ENCODE results near the gene KATNAL1. TPM values are rescaled to one million over a fixed set of nuclear protein-coding genes. Genes with fewer than 3 reads are reported as not detected.

Gene KATNAL1
- polyA plus RNA-seq, 3 donors, result 0.49 to 1.2 (median 1.0) TPM

- Mint-ChIP-seq H3K4me3 (no peak overlapping the region), H3K9me3 (no peaks in the 10 kb centered on the region), H3K36me3 (peaks cover 0 to 2% of the 10 kb centered on the region in 2 donors), H3K4me1 (peaks cover 6% of the 10 kb centered on the region), H3K27me3 (ENCODE audit: low read depth in 3 of 3) (peaks cover 0 to 3% (median 0%) of the 10 kb centered on the region in 3 donors), H3K27ac (no peak overlapping the region)
- Histone ChIP-seq H3K4me3 (replicated peaks in 1 of 3; ENCODE audit: low read depth in 2 of 3, low read length in 3 of 3) (no peak overlapping the region), H3K27me3 (ENCODE audit: control insufficient read depth in 2 of 2, insufficient read depth in 2 of 2, low read length in 2 of 2) (no peaks in the 10 kb centered on the region), H3K27ac (ENCODE audit: low read depth in 1 of 2, low read length in 2 of 2) (no peak overlapping the region), H3K36me3 (replicated peaks in 1 of 2; ENCODE audit: control insufficient read depth in 1 of 2, insufficient read depth in 2 of 2, low read length in 2 of 2) (no peaks in the 10 kb centered on the region), H3K79me2 (ENCODE audit: insufficient read depth, low read length) (no peaks in the 10 kb centered on the region), H3K4me1 (ENCODE audit: control insufficient read depth in 1 of 2, insufficient read depth in 2 of 2, low read length in 2 of 2) (peaks cover 10 to 17% of the 10 kb centered on the region in 2 donors), H3K4me2 (replicated peaks; ENCODE audit: extremely low read depth, low read length, poor library complexity, severe bottlenecking) (no peak overlapping the region), H3K9me3 (replicated peaks in 1 of 2; ENCODE audit: control insufficient read depth in 1 of 2, insufficient read depth in 1 of 2, low read length in 2 of 2) (no peaks in the 10 kb centered on the region), H4K20me1 (ENCODE audit: insufficient read depth, low read length) (no peaks in the 10 kb centered on the region), H3K9ac (ENCODE audit: insufficient read depth, low read length, poor library complexity, severe bottlenecking) (no peak overlapping the region), H2AFZ (ENCODE audit: insufficient read depth, low read depth, low read length, poor library complexity, severe bottlenecking) (no peak overlapping the region)
- DNase-seq, result no peak
- no CpG with 5 or more reads among the region's 4 CpGs for WGBS (ENCODE audit: insufficient coverage)
- TF ChIP-seq, protein P1, sequence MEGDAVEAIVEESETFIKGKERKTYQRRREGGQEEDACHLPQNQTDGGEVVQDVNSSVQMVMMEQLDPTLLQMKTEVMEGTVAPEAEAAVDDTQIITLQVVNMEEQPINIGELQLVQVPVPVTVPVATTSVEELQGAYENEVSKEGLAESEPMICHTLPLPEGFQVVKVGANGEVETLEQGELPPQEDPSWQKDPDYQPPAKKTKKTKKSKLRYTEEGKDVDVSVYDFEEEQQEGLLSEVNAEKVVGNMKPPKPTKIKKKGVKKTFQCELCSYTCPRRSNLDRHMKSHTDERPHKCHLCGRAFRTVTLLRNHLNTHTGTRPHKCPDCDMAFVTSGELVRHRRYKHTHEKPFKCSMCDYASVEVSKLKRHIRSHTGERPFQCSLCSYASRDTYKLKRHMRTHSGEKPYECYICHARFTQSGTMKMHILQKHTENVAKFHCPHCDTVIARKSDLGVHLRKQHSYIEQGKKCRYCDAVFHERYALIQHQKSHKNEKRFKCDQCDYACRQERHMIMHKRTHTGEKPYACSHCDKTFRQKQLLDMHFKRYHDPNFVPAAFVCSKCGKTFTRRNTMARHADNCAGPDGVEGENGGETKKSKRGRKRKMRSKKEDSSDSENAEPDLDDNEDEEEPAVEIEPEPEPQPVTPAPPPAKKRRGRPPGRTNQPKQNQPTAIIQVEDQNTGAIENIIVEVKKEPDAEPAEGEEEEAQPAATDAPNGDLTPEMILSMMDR (IDR thresholded peaks at IDR 0.05), result no peak
- intact Hi-C loops (cut with micrococcal nuclease), result no loop called here
These were observed 11.8 kb upstream of the KATNAL1 start for GRCh38 chr13:30319130-30319529.

DNA sequence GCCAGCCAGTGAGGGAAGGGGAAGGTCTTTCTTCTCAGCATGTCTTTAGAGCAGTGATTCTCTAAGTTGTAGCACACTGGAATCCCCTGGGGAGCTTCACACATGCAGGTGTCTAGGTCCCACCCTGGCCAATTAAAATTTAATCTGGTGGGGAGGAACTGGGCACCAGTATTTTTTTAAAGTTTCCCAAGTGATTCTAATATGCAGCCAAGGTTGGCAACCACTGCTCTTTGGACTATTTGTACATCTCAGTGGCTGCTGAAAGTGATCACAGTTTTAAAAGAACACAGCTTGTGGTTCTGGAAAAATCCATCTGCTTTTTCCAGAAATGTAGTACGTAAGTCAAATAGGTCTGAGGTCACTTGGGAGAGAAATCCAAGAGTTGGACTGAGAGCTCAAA lies 10.7 kb upstream of the KATNAL1 start:
- Mint-ChIP-seq H3K9me3 (no peaks in the 10 kb centered on the region), H3K4me1 (no peaks in the 10 kb centered on the region), H3K27ac (no peak overlapping the region), H3K27me3 (ENCODE audit: low read depth in 3 of 3) (peaks cover 0 to 3% (median 0%) of the 10 kb centered on the region in 3 donors), H3K36me3 (peaks cover 0 to 2% of the 10 kb centered on the region in 2 donors), H3K4me3 (no peak overlapping the region)
- no peak overlapping the region for H3K4me3 ChIP-seq (replicated peaks in 1 of 3; ENCODE audit: low read depth in 2 of 3, low read length in 3 of 3)
- DNase-seq, result no peak
- H3K79me2 ChIP-seq (ENCODE audit: insufficient read depth, low read length), result no peaks in the 10 kb centered on the region
- H3K27me3 ChIP-seq (ENCODE audit: control insufficient read depth in 2 of 2, insufficient read depth in 2 of 2, low read length in 2 of 2), result no peaks in the 10 kb centered on the region
- TF ChIP-seq, protein P1 (IDR thresholded peaks at IDR 0.05), result no peak
- H2AFZ ChIP-seq (ENCODE audit: insufficient read depth, low read depth, low read length, poor library complexity, severe bottlenecking), result no peak overlapping the region
- no peaks in the 10 kb centered on the region for H3K9me3 ChIP-seq (replicated peaks in 1 of 2; ENCODE audit: control insufficient read depth in 1 of 2, insufficient read depth in 1 of 2, low read length in 2 of 2)
- no peak overlapping the region for H3K27ac ChIP-seq (ENCODE audit: low read depth in 1 of 2, low read length in 2 of 2)
- peaks cover 18 to 25% of the 10 kb centered on the region in 2 donors for H3K4me1 ChIP-seq (ENCODE audit: control insufficient read depth in 1 of 2, insufficient read depth in 2 of 2, low read length in 2 of 2)
- no peaks in the 10 kb centered on the region for H4K20me1 ChIP-seq (ENCODE audit: insufficient read depth, low read length)
- H3K9ac ChIP-seq (ENCODE audit: insufficient read depth, low read length, poor library complexity, severe bottlenecking), result no peak overlapping the region
- intact Hi-C loops (cut with micrococcal nuclease), result no loop called here
- WGBS (ENCODE audit: insufficient coverage), result no CpG with 5 or more reads among the region's 1 CpG
- no peak overlapping the region for H3K4me2 ChIP-seq (replicated peaks; ENCODE audit: extremely low read depth, low read length, poor library complexity, severe bottlenecking)
- no peaks in the 10 kb centered on the region for H3K36me3 ChIP-seq (replicated peaks in 1 of 2; ENCODE audit: control insufficient read depth in 1 of 2, insufficient read depth in 2 of 2, low read length in 2 of 2)

All from CD14-positive monocyte (primary cell).